Thyroid gland (tissue), 4 donors: ENCODE data around the gene OPRM1. TPM values are rescaled to one million over a fixed set of nuclear protein-coding genes. Genes with fewer than 3 reads are reported as not detected.

Experiments
- DNase-seq, 2 donors: peaks; one replicate each; pipeline ENCODE4 v3.0.0-alpha.2; 2019
- H3K27ac ChIP-seq, 3 donors: fragments of 200-600 bp; sonication (generic); 1 replicate in 2 of 3; 2 replicates in 1 of 3; pipeline ENCODE4 v1.5.1; 2016 to 2019; ENCODE audit warnings: mild to moderate bottlenecking in 1 of 3, moderate library complexity in 1 of 3
- H3K27me3 ChIP-seq: fragments of 200-600 bp; sonication (generic); one replicate; pipeline ENCODE4 v1.5.1; 2019
- H3K36me3 ChIP-seq, 2 donors: fragments of 200-600 bp; sonication (generic); one replicate each; pipeline ENCODE4 v1.5.1; 2016 to 2019
- H3K4me1 ChIP-seq, 2 donors: fragments of 200-600 bp; sonication (generic); one replicate each; pipeline ENCODE4 v1.5.1; 2017 to 2019
- H3K4me3 ChIP-seq, 3 donors: fragments of 200-600 bp; sonication (generic); replicated peaks in 1 of 3; 1 replicate in 2 of 3; 2 replicates in 1 of 3; pipeline ENCODE4 v1.5.1; 2016; ENCODE audit warnings: mild to moderate bottlenecking in 1 of 3
- H3K9me3 ChIP-seq: fragments of 200-600 bp; sonication (generic); one replicate; pipeline ENCODE4 v1.5.1; 2017
- CTCF ChIP-seq, 6 experiments: fragments of 200-600 bp in 3 of 6; fragments of 450-650 bp in 3 of 6; sonication (generic) in 3 of 6; IDR thresholded peaks; one replicate each; pipeline ENCODE4 v1.5.1; 2016 to 2019; ENCODE audit warnings: antibody characterized with exemption in 6 of 6, mild to moderate bottlenecking in 2 of 6, inconsistent platforms in 1 of 6, moderate library complexity in 1 of 6
- POLR2A ChIP-seq, 2 donors: fragments of 450-650 bp; IDR thresholded peaks; one replicate each; pipeline ENCODE4 v1.6.1; 2017; ENCODE audit warnings: antibody characterized with exemption in 2 of 2, mild to moderate bottlenecking in 2 of 2, moderate library complexity in 1 of 2
- WGBS, 2 donors: methylation state at CpG; one replicate each; pipeline ENCODE4 v1.1.5; 2017; 5-methylcytosine and 5-hydroxymethylcytosine counted together
- intact Hi-C: fragments of 100-400 bp; cut with DNase I; formaldehyde crosslinking; loops from one replicate; pipeline ENCODE4 v1.15.1; 2023
- total RNA-seq, 4 donors: library from RNA; depleted of rRNA; stranded (reverse); fragments of >200 nt; gene quantifications; one replicate each; pipeline ENCODE4 v1.2.3, GENCODE V29; 2016

Gene OPRM1
- total RNA-seq, 4 donors from 2014 or later = not detected

- TF ChIP-seq POLR2A (IDR thresholded peaks at IDR 0.05) (no peak), CTCF (IDR thresholded peaks at IDR 0.05) (no peak)
- no peaks in the 10 kb centered on the region for H3K9me3 ChIP-seq
- no peak overlapping the region for H3K4me3 ChIP-seq
- no peak for DNase-seq
- no peak overlapping the region for H3K27ac ChIP-seq
- peaks cover 0 to 5% of the 10 kb centered on the region in 2 donors for H3K36me3 ChIP-seq
- 82 to 93% methylated on average over 6 of the region's 6 CpGs for WGBS, 2 donors
- no peaks in the 10 kb centered on the region for H3K27me3 ChIP-seq
- intact Hi-C loops = no loop called here
- no peaks in the 10 kb centered on the region for H3K4me1 ChIP-seq
These were observed 190.7 kb downstream of the OPRM1 start for GRCh38 chr6:154229786-154230185.

- DNase-seq = no peak
- Histone ChIP-seq H3K4me1 (no peaks in the 10 kb centered on the region), H3K27me3 (no peaks in the 10 kb centered on the region), H3K27ac (no peak overlapping the region), H3K9me3 (no peaks in the 10 kb centered on the region), H3K36me3 (peaks cover 0 to 5% of the 10 kb centered on the region in 2 donors), H3K4me3 (no peak overlapping the region)
- WGBS, 2 donors = 87 to 89% methylated on average over 3 of the region's 3 CpGs
- intact Hi-C loops = no loop called here
- no peak for TF ChIP-seq POLR2A (IDR thresholded peaks at IDR 0.05)
- no peak for TF ChIP-seq CTCF (IDR thresholded peaks at IDR 0.05)
These were observed 191.4 kb downstream of the OPRM1 start for GRCh38 chr6:154230393-154230792.

- Histone ChIP-seq H3K4me3 (no peak overlapping the region), H3K27ac (no peak overlapping the region), H3K27me3 (no peaks in the 10 kb centered on the region), H3K36me3 (peaks cover 0 to 5% of the 10 kb centered on the region in 2 donors), H3K9me3 (no peaks in the 10 kb centered on the region), H3K4me1 (no peaks in the 10 kb centered on the region)
- TF ChIP-seq POLR2A (IDR thresholded peaks at IDR 0.05) = no peak
- no peak for TF ChIP-seq CTCF (IDR thresholded peaks at IDR 0.05)
- intact Hi-C loops = no loop called here
- 95 to 96% methylated on average over 5 of the region's 5 CpGs for WGBS, 2 donors
- DNase-seq = no peak
These were observed 192.0 kb downstream of the OPRM1 start for GRCh38 chr6:154230910-154231595.

- Histone ChIP-seq H3K27me3 (no peaks in the 10 kb centered on the region), H3K36me3 (peaks cover 0 to 5% of the 10 kb centered on the region in 2 donors), H3K27ac (peak overlapping the region in 1 of 3 donors; percentile 25), H3K4me1 (no peaks in the 10 kb centered on the region), H3K9me3 (no peaks in the 10 kb centered on the region), H3K4me3 (no peak overlapping the region)
- 77 to 84% methylated on average over 7 of the region's 7 CpGs for WGBS, 2 donors
- TF ChIP-seq POLR2A (IDR thresholded peaks at IDR 0.05) (no peak), CTCF (IDR thresholded peaks at IDR 0.05) (no peak)
- no peak for DNase-seq
- intact Hi-C loops = no loop called here
These were observed 193.2 kb downstream of the OPRM1 start for GRCh38 chr6:154232013-154232910.

- H3K27ac ChIP-seq = no peak overlapping the region
- no peak overlapping the region for H3K4me3 ChIP-seq
- TF ChIP-seq CTCF (IDR thresholded peaks at IDR 0.05) = no peak
- TF ChIP-seq POLR2A (IDR thresholded peaks at IDR 0.05) = no peak
- intact Hi-C loops = no loop called here
- no peak for DNase-seq
- H3K27me3 ChIP-seq = no peaks in the 10 kb centered on the region
- 96 to 98% methylated on average over 2 of the region's 2 CpGs for WGBS, 2 donors
- H3K9me3 ChIP-seq = no peaks in the 10 kb centered on the region
- H3K36me3 ChIP-seq = peaks cover 0 to 5% of the 10 kb centered on the region in 2 donors
- H3K4me1 ChIP-seq = no peaks in the 10 kb centered on the region
These were observed 194.3 kb downstream of the OPRM1 start for GRCh38 chr6:154233383-154233782.
